H9 (cell line): ENCODE data around the gene MAPKAP1. TPM values are rescaled to one million over a fixed set of nuclear protein-coding genes. Genes with fewer than 3 reads are reported as not detected.

Source experiments
- DNase-seq: peaks from one replicate; pipeline ENCODE4 v3.0.0-alpha.2; 2017
- H2AFZ ChIP-seq: one replicate; pipeline ENCODE4 v1.6.1; 2013; ENCODE audit warnings: mild to moderate bottlenecking, low read length, control low read depth, moderate library complexity
- H2AK5ac ChIP-seq: 2 replicates; pipeline ENCODE4 v1.6.1; 2013; ENCODE audit warnings: low read length, control low read depth, mixed read lengths; ENCODE audit not compliant: insufficient read length
- H2BK120ac ChIP-seq: one replicate; pipeline ENCODE4 v1.6.1; 2013; ENCODE audit warnings: low read depth, mild to moderate bottlenecking, low read length, control low read depth, inconsistent platforms; ENCODE audit not compliant: poor library complexity, severe bottlenecking
- H2BK12ac ChIP-seq: 2 replicates; pipeline ENCODE4 v1.6.1; 2013; ENCODE audit warnings: low read length, control low read depth, mixed read lengths, low read depth; ENCODE audit not compliant: insufficient read length
- H2BK15ac ChIP-seq: 2 replicates; pipeline ENCODE4 v1.6.1; 2013; ENCODE audit warnings: low read depth, low read length, control low read depth
- H2BK20ac ChIP-seq: one replicate; pipeline ENCODE4 v1.6.1; 2013; ENCODE audit warnings: low read depth, mild to moderate bottlenecking, low read length, control low read depth, inconsistent platforms; ENCODE audit not compliant: poor library complexity, severe bottlenecking
- H2BK5ac ChIP-seq: 2 replicates; pipeline ENCODE4 v1.6.1; 2013; ENCODE audit warnings: low read length, control low read depth, mixed read lengths; ENCODE audit not compliant: insufficient read length
- H3K14ac ChIP-seq: 2 replicates; pipeline ENCODE4 v1.6.1; 2013; ENCODE audit warnings: low read length, control low read depth; ENCODE audit not compliant: insufficient read depth
- H3K18ac ChIP-seq: 2 replicates; pipeline ENCODE4 v1.6.1; 2013; ENCODE audit warnings: low read depth, mild to moderate bottlenecking, mixed read lengths, low read length, control low read depth; ENCODE audit not compliant: insufficient read length
- H3K23ac ChIP-seq: 2 replicates; pipeline ENCODE4 v1.6.1; 2013; ENCODE audit warnings: low read length, control low read depth, mixed read lengths, low read depth; ENCODE audit not compliant: insufficient read length
- H3K23me2 ChIP-seq: 2 replicates; pipeline ENCODE4 v1.6.1; 2013; ENCODE audit warnings: low read depth, mild to moderate bottlenecking, mixed read lengths, low read length, control low read depth; ENCODE audit not compliant: insufficient read length, poor library complexity, severe bottlenecking
- H3K27ac ChIP-seq: 2 replicates; pipeline ENCODE4 v1.5.1; 2013; ENCODE audit warnings: low read length, control low read depth, mixed read lengths, low read depth; ENCODE audit not compliant: insufficient read length
- H3K27me3 ChIP-seq: 2 replicates; pipeline ENCODE4 v1.6.1; 2013; ENCODE audit warnings: low read length, control low read depth, inconsistent platforms; ENCODE audit not compliant: insufficient read depth
- H3K4ac ChIP-seq: 2 replicates; pipeline ENCODE4 v1.6.1; 2013; ENCODE audit warnings: low read depth, mild to moderate bottlenecking, control low read depth, inconsistent platforms, low read length, moderate library complexity
- H3K4me1 ChIP-seq: 2 replicates; pipeline ENCODE4 v1.6.1; 2013; ENCODE audit warnings: low read length, control low read depth, inconsistent platforms; ENCODE audit not compliant: insufficient read depth
- H3K4me2 ChIP-seq: 2 replicates; pipeline ENCODE4 v1.6.1; 2013; ENCODE audit warnings: low read length, control low read depth, mixed read lengths; ENCODE audit not compliant: insufficient read length, insufficient read depth
- H3K56ac ChIP-seq: 2 replicates; pipeline ENCODE4 v1.6.1; 2013; ENCODE audit warnings: low read depth, mild to moderate bottlenecking, mixed read lengths, low read length, control low read depth; ENCODE audit not compliant: insufficient read length
- H3K79me1 ChIP-seq: 2 replicates; pipeline ENCODE4 v1.6.1; 2013; ENCODE audit warnings: low read depth, mild to moderate bottlenecking, moderate library complexity, low read length, control low read depth, inconsistent platforms; ENCODE audit not compliant: insufficient read depth, poor library complexity, severe bottlenecking
- H3K79me2 ChIP-seq: 2 replicates; pipeline ENCODE4 v1.6.1; 2013; ENCODE audit warnings: low read length, control low read depth, inconsistent platforms; ENCODE audit not compliant: insufficient read depth
- H3K9ac ChIP-seq: 2 replicates; pipeline ENCODE4 v1.6.1; 2013; ENCODE audit warnings: low read length, control low read depth, mixed read lengths; ENCODE audit not compliant: insufficient read length; ENCODE audit errors: extremely low read depth
- H3K9me3 ChIP-seq: one replicate; pipeline ENCODE4 v1.6.1; 2013; ENCODE audit warnings: low read depth, low read length, inconsistent platforms; ENCODE audit not compliant: control insufficient read depth
- H3T11ph ChIP-seq: one replicate; pipeline ENCODE4 v1.6.1; 2013; ENCODE audit warnings: mild to moderate bottlenecking, low read length, control low read depth, inconsistent platforms
- H4K20me1 ChIP-seq: one replicate; pipeline ENCODE4 v1.6.1; 2013; ENCODE audit not compliant: control insufficient read depth, insufficient read length, insufficient read depth
- H4K5ac ChIP-seq: 2 replicates; pipeline ENCODE4 v1.6.1; 2013; ENCODE audit warnings: low read depth, mild to moderate bottlenecking, mixed read lengths, low read length, control low read depth; ENCODE audit not compliant: insufficient read length
- H4K8ac ChIP-seq: replicated peaks from 2 replicates; pipeline ENCODE4 v1.6.1; 2013; ENCODE audit warnings: low read length, control low read depth, mixed read lengths, low read depth; ENCODE audit not compliant: insufficient read length
- H4K91ac ChIP-seq: 2 replicates; pipeline ENCODE4 v1.6.1; 2013; ENCODE audit warnings: low read depth, mild to moderate bottlenecking, moderate library complexity, mixed read lengths, low read length, control low read depth; ENCODE audit not compliant: insufficient read length
- H3K27ac Mint-ChIP-seq, 3 experiments: 2 replicates in 2 of 3; 3 replicates in 1 of 3; pipeline ENCODE4 v1.8.0; 2020 to 2021; ENCODE audit warnings: mixed read lengths in 3 of 3, mild to moderate bottlenecking in 1 of 3, moderate library complexity in 1 of 3
- H3K27me3 Mint-ChIP-seq: 2 replicates; pipeline ENCODE4 v1.8.0; 2021; ENCODE audit warnings: low read depth, mild to moderate bottlenecking, moderate library complexity, mixed read lengths
- H3K36me3 Mint-ChIP-seq, 3 experiments: 2 replicates in 2 of 3; 3 replicates in 1 of 3; pipeline ENCODE4 v1.8.0; 2020 to 2021; ENCODE audit warnings: low read depth in 3 of 3, mixed read lengths in 3 of 3; ENCODE audit not compliant: insufficient read depth in 1 of 3
- H3K4me1 Mint-ChIP-seq, 2 experiments: 2 replicates each; pipeline ENCODE4 v1.8.0; 2020; ENCODE audit warnings: mixed read lengths in 2 of 2
- H3K4me3 Mint-ChIP-seq, 2 experiments: 2 replicates in 1 of 2; 3 replicates in 1 of 2; pipeline ENCODE4 v1.8.0; 2020 to 2021; ENCODE audit warnings: mild to moderate bottlenecking in 2 of 2, mixed read lengths in 2 of 2, moderate library complexity in 1 of 2
- H3K9me3 Mint-ChIP-seq, 2 experiments: 2 replicates in 1 of 2; 3 replicates in 1 of 2; pipeline ENCODE4 v1.8.0; 2020; ENCODE audit warnings: mild to moderate bottlenecking in 2 of 2, mixed read lengths in 2 of 2, moderate library complexity in 1 of 2
- CTCF ChIP-seq: fragments of 200-600 bp; sonication (generic); conservative IDR thresholded peaks from 3 replicates; pipeline ENCODE4 v1.8.0; 2021; ENCODE audit warnings: antibody characterized with exemption, mild to moderate bottlenecking
- total RNA-seq: library from RNA; stranded (reverse); gene quantifications from 2 replicates; pipeline ENCODE4 v1.2.1, GENCODE V29; 2021

The MAPKAP1 gene
- total RNA-seq, 1 experiment from 2014 or later, result 97.0 TPM

DNA sequence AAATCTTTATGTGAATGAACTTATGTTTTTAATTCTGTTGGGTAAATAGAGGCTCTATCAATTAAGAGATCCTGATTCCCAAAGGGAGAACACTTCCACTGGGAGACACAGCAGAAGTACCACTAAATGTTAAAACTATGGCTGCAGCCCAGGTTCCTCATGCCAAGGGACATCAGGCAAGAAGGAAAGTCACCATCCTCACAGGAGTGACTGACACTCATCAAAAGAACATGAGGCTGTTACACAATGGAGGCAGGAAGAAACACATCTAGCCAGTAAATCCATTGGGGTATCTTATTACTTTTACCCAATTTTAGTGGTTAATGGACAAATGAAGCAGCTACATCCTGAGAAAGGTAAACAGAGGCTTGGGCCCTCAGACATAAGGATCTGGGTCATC is 94.4 kb downstream of the MAPKAP1 start:
- H3K79me2 ChIP-seq, result no peaks in the 10 kb centered on the region; the same call in 1 of the 2 replicates
- Mint-ChIP-seq H3K36me3 (no peaks in the 10 kb centered on the region; a peak in 1 of 7 replicates), H3K27me3 (no peaks in the 10 kb centered on the region), H3K27ac (no peak overlapping the region; a peak in 1 of 7 replicates), H3K9me3 (no peaks in the 10 kb centered on the region), H3K4me3 (no peak overlapping the region), H3K4me1 (peaks cover 14 to 16% of the 10 kb centered on the region in 2 experiments)
- H3K4me2 ChIP-seq, result no peak overlapping the region
- no peaks in the 10 kb centered on the region for H3K27me3 ChIP-seq
- H3K9me3 ChIP-seq, result no peaks in the 10 kb centered on the region
- H2AFZ ChIP-seq, result no peak overlapping the region
- H3K27ac ChIP-seq, result no peak overlapping the region
- no peak overlapping the region for H3K18ac ChIP-seq
- no peak overlapping the region for H2AK5ac ChIP-seq
- H4K5ac ChIP-seq, result no peak overlapping the region
- no peaks in the 10 kb centered on the region for H3K79me1 ChIP-seq
- H3K4ac ChIP-seq, result no peak overlapping the region
- no peak overlapping the region for H2BK20ac ChIP-seq
- H3K23me2 ChIP-seq, result no peaks in the 10 kb centered on the region
- H3K4me1 ChIP-seq, result no peaks in the 10 kb centered on the region
- no peak overlapping the region for H2BK5ac ChIP-seq
- DNase-seq, result no peak
- no peak overlapping the region for H3K14ac ChIP-seq
- no peak overlapping the region for H2BK15ac ChIP-seq
- H4K8ac ChIP-seq, result no peak overlapping the region
- H4K91ac ChIP-seq, result no peak overlapping the region
- H3K23ac ChIP-seq, result no peak overlapping the region
- H2BK120ac ChIP-seq, result no peak overlapping the region
- no peak overlapping the region for H3T11ph ChIP-seq
- no peaks in the 10 kb centered on the region for H4K20me1 ChIP-seq
- H2BK12ac ChIP-seq, result no peak overlapping the region
- no peak for TF ChIP-seq CTCF
- H3K9ac ChIP-seq, result no peak overlapping the region
- H3K56ac ChIP-seq, result no peak overlapping the region
